Measurements from ENCODE around the gene ODAD3.
A peak's percentile ranks its signal among the peaks of the same experiment; 100 is the strongest.
"Not testable (repeated sequence)": the region's sequence is repeated elsewhere in the genome, so short reads cannot be mapped to it uniquely, and the experiment has no call there.

Gene ODAD3

DNA sequence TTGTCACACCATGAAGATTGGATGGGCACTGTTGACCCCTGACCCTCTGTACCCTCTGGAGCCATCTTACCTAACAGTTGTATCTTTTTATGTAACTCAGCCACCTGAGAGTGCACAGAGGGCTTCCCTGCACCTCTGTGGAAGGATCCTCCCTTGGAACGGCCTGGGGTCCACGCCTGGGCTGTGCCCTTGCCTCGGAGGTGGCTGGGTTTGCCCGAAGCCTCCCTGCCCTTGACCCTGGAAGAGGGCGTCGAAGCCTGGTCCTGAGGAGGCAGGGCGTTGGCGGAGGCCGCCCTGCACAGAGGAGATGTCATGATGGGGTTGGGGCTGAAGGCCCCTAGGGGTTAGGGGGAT, 241 bp downstream of the ODAD3 start:
- DNase-seq = no peak

DNA sequence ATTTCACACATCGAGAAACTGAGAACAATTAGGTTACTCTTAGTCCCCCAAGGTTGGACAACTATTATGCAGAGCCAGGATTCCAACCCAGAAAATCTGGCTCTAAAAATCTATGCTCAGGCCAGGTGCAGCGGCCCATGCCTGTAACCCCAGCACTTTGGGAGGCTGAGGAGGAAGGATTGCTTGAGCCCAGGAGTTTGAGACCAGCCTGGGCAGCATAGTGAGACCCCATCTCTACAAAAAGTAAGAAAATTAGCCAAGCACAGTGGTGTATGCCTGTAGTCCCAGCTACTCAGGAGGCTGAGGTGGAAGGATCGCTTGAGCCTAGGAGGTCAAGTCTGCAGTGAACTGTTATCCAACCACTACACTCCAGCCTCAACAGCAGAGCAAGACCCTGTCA, 1.4 kb downstream of the ODAD3 start:
- not testable (repeated sequence) for DNase-seq

DNA sequence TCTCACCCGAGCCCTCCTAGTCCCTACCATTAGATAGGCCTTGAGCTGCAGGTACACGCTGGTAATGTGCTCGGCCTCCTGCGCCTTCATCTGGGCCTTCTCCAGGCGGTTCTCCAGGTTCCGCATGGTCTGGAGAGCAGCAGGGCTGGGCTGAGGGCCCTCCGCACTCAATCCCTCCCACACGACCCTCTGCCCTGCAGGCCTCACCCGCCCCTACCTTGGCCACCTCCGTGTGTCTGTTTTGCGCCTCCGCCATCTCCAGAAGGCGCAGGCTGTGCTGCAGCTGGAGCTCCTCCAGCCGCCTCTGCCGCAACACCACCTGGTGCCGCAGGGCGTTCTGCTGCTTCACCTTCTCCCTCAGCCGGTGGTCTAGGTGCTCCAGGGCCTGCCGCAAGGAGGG, 8.3 kb downstream of the ODAD3 start:
- no peak for DNase-seq

DNA sequence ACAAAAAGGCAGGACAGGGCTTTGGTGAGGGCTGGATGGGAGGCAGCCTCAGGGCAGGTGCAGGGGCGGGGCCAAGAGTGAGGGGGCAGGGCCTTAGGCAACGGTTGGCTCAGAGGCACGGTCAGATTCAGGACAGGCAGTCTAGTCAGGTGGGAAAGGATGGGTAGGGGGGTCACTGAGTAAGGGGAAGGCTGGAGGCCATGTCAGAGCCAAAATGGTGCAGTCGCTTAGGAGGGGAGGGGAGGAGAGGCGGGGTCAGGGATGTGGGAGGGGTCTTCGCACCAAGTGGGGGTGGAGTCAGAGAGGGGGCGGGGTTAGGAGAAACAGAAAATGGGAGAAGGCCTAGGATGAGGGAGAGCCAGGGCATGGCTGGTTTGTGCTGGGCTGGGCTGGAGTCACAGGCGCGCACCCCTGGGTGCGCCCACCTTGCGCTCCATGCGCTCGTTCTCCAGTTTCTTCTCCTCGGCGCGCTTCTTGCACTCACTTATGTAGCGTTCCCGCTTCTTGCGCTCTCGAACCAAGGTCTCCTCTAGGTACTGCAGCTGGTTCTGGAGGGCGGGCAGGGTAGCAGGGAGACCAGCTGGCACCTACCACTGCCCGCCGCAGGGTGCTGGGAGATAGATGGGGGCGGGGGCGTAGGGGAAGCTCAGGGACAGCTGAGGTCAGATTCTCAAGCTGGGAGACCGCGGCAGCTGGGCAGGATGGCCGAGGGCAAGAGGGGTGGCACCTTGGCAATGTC, 9.0 kb downstream of the ODAD3 start:
- DNase-seq = no peak

DNA sequence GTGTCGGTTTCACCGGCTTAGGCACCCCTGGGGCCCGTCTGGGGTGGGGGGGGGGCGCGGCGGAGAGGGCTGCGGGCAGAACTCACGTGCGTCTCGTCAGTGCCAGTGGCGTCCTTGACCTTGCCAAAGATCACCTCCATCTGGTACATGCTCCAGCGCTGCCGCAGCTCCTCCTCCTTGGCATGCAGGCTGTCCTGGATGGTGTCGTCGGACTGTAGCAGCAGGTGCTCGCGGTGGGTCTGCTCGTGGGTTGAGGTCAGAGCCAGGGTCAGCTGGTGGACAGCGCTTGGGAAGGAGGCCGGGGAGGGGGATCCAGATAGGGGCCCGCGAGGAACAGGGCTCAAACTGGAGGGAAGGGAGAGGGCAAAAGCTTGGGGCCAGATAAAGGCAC, 11.1 kb downstream of the ODAD3 start:
- DNase-seq = no peak

DNA sequence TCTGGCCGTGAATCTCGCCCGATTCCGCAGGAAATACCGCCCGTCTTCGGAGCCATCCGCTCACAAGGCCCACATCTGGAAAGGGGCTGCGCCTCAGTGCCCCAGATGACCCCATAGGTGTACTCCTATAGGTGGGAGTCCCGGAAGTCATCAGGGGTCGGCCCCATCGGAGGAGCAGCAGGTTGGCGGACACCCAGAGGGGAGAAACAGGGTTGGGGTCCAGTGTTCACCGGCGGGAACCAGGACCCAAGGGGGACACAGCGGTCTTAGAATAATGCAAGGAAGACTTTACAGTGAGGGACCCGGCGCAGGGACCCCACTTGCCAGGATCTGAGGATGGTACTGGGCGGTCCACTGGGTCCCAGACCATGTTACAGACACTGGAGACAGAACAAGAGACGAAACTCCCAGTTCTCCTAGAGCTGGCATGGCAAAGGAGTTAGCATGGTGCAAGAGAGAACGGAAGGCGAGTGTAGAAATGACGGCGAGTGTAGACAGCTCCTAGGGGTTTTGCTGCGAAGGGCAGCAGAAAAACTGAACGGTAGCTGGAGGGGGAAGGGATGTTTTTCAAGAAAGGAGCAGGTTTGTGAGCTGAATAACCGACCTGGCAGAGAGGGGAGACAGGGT, 11.6 kb downstream of the ODAD3 start:
- DNase-seq = peak; percentile 18

DNA sequence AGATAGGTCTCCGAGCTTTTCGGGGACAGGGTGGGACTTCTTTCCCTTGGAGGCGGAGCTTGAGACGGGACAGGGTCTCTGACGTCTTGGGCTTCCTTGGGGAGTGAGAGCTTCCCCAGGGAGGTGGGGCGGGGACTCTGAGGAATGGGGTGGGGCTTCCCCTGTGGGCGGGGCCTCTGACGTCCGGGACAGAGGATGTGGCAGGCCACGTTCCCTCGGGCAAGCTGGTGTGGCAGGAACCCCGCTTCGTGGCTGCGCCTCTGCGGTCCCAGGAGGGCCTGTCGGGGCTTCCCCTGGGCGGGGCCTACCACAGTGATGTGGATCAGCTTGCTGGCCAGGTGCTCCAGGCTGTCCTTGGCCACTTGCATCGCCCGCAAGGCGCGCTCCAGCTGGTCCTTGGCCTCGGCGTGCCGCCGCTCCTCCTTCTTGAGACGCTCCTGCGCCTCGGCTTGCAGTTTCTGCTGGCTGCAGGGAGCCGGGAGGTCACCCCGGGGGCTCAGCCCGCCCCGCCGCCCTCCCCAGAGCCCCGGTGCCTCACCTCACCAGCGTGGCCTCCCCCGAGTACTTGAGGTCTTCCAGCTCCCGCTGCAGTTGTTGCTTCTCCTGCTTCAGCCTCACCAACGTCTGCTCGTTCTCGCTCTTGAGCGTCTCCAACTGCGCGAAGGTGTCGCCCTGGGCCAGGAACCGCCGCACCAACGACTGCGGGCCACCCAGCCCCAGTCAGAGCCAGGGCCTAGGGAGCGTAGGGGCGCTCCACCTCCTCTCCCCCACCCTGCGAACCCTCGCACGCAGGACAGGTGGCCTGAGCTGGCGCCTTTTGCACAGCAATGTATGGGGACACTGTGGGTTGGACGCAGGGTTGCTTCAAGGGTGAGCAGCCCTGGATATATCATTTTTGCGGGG, 12.5 kb downstream of the ODAD3 start:
- DNase-seq = peak; percentile 65

DNA sequence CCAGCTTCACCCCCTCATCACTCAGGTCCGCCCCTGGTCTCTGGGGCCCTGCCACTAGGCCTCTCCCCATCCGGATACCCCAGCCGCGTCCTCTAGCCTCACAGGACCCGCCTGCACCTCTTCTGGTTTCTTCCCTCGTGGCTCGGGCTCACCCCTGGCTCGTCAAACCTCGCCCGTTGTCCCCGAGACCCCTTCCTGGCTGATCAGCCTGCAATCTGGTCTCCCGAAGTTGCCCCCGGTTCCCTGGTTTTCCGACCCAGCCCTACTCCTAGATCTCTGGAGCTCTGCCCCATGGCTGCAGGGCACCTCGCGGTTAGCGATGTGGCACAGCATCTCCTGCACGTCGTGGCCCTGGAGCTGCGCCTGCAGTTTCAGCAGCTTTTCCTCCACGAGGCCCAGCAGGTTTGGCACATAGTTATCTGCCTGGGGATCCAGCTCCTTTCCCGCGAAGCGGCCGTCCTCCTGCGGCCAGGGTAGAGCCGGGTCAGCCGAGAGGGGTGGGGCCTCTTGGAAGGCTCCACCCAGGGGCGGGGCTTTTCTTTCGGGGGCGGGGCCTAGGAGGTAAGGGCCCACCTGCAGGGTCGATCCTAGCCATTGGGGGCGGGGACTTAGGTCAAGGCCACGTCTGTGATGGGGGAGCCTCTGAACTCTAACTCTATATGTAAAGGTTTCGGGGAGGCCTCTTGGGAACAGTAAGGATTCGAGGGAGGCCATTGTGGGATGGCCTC, 13.4 kb downstream of the ODAD3 start:
- DNase-seq = peak; percentile 48

DNA sequence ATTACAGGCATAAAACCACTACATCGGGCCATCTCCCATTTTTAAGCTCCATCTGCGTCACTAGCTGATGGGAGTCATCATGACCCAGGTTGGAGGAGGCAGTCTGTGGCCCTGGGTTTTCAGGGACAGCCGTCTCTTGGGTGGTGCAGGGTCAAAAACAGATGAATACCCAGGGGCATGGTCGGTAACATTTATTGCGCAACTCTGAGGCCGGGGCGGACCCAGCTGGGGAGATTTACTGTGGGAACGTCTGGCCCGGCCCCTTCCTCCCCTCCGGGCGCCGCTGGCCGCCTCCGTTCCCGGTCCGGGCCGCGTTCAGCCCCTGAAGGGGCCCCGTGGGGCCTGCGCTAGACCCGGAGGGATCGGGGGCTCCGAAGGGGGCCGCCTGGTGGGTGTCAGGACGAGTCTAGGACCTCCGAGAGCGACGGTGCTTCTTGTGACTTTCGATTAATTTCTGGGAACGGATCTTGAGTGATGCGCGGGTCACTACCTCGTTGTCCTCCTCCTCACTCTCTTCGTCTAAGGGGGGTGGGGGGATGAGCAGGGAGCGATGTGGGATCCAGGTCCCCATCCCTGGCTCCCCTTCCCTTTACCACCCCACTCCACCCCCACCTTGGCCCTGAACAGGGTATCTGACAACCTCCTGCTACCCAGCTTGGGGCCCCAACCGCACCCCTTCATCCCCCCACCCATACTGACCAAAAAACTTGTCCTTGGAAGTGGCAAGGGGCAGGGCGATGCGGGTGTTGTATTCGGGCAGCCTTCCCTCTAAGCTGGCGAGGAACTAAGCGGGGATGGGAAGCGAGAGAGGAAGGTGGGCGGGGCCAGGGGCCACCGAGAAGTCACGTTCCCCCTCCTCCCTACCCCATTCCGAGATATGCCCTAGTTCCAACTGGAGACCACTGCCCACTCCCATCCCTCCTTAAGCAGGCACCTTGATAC, 14.2 kb downstream of the ODAD3 start:
- no peak for DNase-seq

DNA sequence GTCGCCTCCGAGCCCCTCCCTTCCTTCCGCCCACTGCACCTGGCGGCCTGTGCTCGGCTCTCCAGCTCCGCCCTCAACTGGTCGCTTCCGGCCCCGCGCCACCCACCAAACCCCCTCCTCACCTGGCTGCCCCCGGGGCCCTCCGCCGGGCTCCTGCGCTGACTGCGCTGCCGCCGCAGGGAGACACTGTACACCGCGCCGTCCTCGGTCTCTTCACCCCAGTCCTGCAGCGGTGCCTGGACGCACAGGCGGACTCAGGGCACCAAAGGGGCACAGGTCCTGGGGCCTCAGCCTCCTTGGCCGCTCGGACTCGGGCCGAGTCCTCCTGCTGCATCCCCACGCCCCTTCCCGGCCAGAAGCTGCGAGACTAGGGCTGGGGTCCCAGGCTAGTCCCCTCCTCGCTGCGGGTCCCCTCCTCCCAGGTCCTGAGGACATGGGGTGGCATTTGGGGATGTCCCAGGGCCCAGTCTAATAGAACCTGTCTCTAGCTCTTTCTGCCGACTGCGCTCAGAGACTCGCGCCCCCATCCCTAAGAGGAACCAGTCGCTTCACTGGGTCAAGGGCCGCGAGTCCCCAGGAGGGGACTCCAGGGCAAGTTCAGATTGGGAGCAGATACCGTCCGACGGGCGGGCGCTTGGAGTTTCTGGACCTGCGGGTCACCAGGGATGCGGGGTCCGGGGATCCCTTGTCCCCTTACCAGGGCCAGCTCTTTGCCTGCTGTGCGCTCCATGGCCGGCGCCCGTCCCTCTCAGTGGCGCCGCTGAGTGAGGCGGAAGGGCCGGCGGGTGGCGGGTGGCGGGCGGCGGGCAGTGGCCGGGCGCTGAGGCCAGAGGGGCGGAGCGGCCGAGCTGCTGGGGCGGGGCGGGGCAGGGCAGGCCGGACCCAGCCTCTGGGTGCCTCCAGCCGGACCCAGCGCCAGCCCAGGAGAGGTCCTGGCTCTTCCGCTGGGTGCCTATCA, 16.1 kb downstream of the ODAD3 start, which contains the start of gene RGL3:
RGL3 (minus strand) TSS at position 766 of the 958 bp plus-strand sequence; CDS start at position 730, 36 bp downstream.
- DNase-seq = no peak

DNA sequence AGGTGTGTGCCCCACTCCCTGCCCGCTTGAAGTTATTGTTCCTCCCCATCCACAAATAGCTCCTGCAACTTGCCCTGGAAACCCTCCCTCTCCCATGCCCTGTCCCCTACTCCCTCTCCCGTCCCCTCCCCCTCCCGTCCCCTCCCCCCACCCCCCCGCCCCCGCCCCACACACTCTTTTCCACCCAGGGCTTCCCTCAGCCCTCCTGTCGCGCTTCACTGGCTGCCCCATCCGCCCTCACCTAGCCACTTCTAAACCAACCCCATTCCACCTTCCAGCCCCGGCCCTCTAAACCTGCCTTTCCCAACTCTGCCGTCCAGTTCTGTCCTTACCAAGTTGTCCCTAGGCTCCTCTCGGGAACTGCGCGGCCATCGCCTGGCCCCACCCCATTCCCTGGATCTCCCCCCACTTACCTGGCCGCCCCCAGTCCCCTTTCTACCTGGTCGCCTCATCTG, 16.8 kb downstream of the ODAD3 start:
- DNase-seq = no peak

DNA sequence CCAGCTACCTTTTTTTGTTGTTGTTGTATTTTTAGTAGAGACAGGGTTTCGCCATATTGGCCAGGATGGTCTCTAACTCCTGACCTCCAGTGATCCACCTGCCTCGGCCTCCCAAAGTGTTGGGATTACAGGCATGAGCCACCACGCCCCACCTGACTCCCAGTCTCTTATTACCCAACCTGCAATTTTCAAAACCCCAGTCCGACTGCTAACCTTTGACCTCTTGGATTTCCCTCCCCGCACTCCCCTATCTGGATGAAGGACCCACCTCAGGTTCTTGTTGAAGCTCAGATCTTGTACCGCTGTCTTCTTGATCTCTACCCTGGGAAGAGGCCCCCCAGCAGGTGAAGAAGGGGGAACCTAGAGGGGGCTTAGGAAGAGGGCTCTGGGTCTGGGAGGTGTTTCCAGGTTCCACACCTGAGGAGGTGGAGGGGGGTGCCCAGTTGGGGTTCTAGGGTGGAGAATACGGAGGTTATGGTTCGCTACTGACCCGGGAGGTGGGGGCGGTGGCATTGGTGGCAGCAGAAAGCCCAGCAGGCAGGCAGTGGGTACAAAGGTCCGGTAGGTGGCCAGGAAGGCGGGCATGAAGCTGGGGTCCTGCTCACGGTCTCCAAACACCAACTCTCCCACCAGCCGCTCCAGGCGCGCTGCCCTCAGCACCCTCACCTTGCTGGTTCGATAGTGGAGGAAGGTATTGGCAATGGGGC, 18.4 kb downstream of the ODAD3 start:
- no peak for DNase-seq

DNA sequence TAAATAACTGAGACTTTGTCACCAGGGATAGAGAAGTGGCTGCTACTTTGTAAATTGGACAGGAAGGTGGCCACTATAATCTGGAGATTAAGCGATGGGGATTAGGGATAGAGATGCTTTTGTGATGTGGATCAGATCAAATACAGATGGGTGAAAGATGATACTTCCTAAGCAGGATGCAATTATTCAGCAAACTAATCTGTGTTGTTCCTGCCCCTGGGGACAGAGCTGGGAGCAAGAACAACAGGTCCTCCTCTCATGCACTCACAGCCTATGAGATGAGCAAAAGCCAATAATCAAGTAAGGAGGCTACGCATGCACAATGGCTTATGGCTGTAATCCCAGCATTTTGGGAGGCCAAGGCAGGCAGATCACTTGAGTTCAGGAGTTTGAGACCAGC, 20.4 kb downstream of the ODAD3 start:
- DNase-seq = no peak

DNA sequence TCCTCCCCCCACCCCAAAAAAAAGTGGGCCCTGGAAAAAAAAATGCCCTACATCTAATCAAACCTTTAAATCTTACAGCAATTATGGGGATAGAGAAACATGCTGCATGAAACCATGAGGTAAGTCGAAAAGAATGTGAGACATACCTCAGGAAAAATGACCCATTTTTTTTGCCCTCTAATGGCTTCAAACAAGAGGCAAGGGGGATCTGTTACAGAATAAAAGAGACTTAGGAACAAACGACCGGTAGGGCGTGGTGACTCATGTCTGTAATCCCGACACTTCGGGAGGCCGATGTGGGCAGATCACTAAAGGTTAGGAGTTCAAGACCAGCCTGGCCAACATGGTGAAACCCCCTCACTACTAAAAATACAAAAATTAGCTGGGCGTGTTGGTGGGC, 24.2 kb downstream of the ODAD3 start:
- DNase-seq = no peak

DNA sequence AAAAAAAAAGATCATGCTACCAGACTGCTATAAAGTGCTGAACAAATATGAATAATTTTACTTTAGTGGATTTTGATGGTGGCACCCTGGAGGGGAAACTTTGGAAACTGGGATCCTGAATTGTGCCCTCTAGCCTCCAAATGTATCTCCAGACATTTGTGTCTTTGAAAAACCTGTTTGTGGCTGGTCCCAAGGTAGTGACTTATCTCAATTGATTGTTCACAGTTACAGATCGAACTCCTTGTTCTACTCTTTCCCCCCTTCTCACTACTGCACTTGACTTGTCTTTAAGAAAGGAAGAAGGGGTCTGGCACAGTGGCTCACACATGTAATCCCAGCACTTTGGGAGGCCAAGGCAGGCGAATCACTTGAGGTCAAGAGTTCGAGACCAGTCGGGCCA, 26.3 kb downstream of the ODAD3 start:
- no peak for DNase-seq

DNA sequence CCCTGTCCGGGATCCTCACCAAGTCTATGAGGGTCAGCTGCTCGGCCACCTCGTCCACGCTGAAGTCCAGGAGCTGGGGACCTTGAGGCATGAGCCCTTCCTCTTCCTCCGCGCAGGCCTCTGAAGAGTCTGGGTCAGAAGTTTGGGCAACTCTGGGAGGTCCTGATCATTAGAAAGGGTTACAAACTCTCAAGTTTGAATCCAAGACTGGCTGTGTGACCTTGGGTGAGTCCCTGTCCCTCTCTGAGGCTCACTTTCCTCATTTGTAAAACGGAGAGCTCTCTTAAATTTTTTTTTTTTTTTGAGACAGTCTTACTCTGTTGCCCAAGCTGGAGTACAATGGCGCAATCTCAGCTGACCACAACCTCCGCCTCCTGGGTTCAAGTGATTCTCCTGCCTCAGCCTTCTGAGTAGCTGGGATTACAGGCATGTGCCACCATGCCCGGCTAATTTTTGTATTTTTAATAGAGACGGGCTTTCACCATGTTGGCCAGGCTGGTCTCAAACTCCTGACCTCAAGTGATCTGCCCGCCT, 28.2 kb downstream of the ODAD3 start:
- DNase-seq = not testable (repeated sequence)

DNA sequence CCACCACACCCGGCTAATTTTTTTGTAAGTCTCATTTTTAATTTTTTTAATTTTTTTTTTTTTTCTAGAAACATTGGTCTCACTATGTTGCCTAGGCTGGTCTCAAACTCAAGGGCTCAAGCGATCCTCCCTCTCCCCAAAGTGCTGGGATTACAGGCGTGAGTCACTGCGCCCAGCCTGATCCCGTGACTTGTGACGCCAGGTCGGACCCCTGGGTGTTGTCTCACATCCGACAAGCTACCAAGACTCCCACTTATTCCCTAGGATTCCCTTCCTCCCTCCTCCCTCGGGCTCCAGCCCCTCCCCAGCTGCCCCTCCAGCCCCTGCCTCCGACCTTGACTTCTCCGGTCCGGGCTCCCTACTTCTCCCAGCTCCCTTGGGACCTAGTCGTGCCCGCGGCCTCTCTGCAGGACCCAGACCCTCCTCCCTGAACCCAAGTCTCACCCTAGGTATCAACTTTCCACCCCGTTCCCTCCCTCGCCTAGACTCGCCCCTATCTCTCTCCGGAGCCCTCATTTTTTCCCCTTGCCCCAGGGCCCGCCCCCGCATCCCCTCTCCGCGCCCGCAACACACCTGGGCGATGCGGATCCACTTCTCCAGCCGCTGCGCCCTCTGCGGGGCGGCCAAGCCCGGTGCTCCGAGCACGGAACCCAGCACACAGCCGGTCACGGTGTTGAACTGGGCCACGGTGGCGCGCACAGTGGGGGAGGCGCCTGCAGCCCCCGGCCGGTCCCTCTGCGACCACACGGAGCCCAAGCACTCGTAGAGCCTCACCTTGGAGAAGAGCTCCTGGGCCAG, 28.9 kb downstream of the ODAD3 start:
- DNase-seq = peak; percentile 36

DNA sequence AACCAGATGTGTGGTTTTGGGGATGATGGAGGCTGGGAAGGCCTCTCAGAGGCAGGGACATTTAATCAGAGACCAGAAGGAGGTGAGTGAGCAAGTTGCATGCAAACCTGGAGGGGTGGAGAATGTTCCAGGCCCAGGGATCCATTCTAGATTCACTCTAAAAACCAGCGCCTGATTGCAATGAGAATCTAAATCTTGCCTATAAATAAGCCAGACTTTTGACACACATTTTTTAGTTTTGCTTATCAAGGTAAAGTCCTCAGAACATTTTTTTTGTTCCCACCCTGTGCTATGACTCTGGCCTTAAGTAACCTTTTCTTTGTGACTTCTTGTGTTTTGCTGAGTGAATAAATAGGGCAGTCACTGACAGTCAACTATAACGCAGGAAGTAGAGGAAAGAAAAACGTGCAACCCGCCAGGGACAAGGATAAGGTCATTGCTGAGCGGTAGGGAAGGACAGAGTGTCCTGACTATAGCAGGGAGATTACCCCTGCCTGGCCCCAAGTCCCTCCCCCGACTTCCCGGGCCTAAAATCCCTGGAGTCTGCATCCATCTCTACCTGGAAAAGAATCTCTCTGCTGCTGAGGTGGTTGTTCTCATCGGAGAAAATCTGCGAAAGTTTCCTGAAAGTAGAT, 30.2 kb downstream of the ODAD3 start:
- no peak for DNase-seq
